Stimulated activated naive CD8-positive, alpha-beta T cell treated with anti-CD3 and anti-CD28 coated beads, Interleukin-15, Interleukin-2, amounts not matched to agents 100 ng/mL and 50 ng/mL, for 24 hours (primary cell): Measurements from ENCODE around the gene NEK6.

Source experiments
- H3K27ac Mint-ChIP-seq: one replicate; pipeline ENCODE4 v1.8.0; 2021; ENCODE audit warnings: mild to moderate bottlenecking, mixed read lengths
- H3K27me3 Mint-ChIP-seq: one replicate; pipeline ENCODE4 v1.8.0; 2021; ENCODE audit warnings: mixed read lengths
- H3K36me3 Mint-ChIP-seq: one replicate; pipeline ENCODE4 v1.8.0; 2021; ENCODE audit warnings: low read depth, mixed read lengths
- H3K4me1 Mint-ChIP-seq: one replicate; pipeline ENCODE4 v1.8.0; 2021; ENCODE audit warnings: low read depth, mixed read lengths
- H3K4me3 Mint-ChIP-seq: one replicate; pipeline ENCODE4 v1.8.0; 2021; ENCODE audit warnings: mild to moderate bottlenecking, mixed read lengths
- H3K9me3 Mint-ChIP-seq: one replicate; pipeline ENCODE4 v1.8.0; 2021; ENCODE audit warnings: mixed read lengths

NEK6 gene

DNA sequence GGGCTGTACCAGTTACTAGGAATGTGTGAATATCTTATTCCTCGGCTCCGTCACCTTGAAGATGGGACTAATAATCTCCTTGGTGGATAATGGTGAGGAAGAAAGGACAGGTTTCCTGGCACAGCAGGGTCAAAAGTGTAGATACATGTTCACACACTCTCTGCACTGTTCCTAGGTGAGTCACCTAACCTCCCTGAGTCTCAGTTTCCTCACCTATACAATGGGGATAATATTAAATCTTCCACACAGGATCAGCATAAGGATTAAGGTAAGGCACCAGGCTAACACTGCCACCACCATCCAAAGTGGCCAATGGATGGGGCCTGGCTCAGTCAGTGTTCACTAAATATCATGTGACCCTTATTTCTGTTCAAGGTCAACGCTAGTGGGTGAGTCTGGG lies 90.6 kb downstream of the NEK6 start:
- no peak overlapping the region for H3K4me3 Mint-ChIP-seq
- no peaks in the 10 kb centered on the region for H3K27me3 Mint-ChIP-seq
- H3K27ac Mint-ChIP-seq = no peak overlapping the region
- no peaks in the 10 kb centered on the region for H3K9me3 Mint-ChIP-seq
- H3K4me1 Mint-ChIP-seq = no peaks in the 10 kb centered on the region
- H3K36me3 Mint-ChIP-seq = peaks cover 45% of the 10 kb centered on the region

DNA sequence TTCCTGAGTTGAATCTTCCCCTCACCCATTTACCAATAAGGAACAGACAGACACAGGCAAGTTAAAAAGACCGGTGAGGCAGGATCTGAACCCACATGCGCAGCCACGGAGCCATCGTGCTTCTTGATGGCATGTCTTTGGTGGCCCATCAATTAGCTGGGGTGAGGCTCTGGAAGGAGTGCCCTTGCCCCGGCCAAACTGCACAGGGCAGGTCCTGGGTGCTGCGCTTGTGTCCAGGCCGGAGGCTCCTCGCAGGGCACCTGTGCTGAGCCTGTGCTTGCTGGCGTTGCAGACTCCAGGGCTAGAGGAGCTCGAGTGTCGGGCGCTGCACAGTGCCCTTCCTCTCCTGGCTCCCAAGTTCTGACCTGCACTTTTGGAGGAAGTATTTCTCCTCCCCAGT lies 91.1 kb downstream of the NEK6 start:
- H3K9me3 Mint-ChIP-seq = no peaks in the 10 kb centered on the region
- H3K4me3 Mint-ChIP-seq = no peak overlapping the region
- H3K27ac Mint-ChIP-seq = no peak overlapping the region
- H3K36me3 Mint-ChIP-seq = peaks cover 47% of the 10 kb centered on the region
- H3K27me3 Mint-ChIP-seq = no peaks in the 10 kb centered on the region
- no peaks in the 10 kb centered on the region for H3K4me1 Mint-ChIP-seq

DNA sequence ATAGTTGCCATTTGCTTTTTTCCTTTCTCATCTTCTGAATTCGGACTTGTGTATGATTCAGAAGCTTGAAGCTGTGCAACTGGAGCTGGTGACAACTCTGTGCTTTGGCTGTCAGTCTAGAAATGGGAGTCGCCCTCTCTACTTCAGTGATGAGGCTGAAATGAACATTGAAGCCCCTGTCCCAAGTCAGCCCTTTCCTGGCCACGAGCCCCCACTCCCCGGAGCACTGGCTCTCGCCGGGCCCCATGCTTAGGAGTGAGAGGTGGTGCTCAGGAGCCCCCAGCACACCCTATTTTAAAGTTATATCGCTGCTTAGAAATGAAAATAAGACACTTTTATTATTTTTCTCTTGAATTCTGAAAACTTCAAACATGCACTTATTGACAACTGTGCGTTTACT lies 91.5 kb downstream of the NEK6 start:
- H3K4me3 Mint-ChIP-seq = no peak overlapping the region
- H3K27ac Mint-ChIP-seq = no peak overlapping the region
- no peaks in the 10 kb centered on the region for H3K9me3 Mint-ChIP-seq
- peaks cover 47% of the 10 kb centered on the region for H3K36me3 Mint-ChIP-seq
- H3K27me3 Mint-ChIP-seq = no peaks in the 10 kb centered on the region
- no peaks in the 10 kb centered on the region for H3K4me1 Mint-ChIP-seq

DNA sequence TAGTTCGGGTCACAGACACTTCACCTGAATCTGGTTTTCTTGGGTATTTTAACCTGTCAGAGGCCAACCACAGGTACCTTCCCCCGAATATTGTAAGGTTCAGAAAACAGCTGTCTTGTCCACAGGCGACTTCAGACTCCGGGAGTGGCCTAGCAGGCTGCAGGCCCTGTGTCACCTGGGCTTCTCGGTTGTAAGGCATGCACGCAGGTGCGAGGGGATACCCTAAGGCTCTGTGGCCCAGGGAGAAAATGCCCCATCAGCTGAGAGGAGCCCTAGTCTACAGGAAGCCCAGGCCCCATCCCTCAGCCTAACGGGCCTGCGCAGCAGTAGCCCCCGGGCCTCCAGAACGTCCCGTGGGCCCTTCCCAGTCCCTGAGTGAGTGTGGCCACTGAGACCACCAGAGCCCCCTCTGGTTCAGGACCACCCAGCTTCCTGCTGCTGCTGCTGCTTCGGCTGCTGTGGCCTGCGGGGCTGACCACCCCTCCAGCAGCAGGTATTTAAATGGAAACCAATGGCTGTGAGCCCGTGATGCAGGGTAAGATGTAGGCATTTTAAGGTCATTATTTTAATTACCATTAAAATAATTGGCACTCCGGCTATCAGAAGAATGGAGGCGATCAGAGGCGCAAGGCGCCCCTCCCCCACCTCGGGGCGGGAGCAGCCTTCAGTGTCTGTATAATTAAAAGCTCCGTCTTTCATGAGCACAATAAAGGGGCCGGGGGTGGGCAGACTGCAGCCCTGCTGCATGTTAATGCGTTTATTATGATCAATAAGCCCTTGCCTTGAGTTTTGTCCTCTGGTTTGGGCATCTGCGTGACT lies 92.1 kb downstream of the NEK6 start:
- peaks cover 47% of the 10 kb centered on the region for H3K36me3 Mint-ChIP-seq
- no peaks in the 10 kb centered on the region for H3K4me1 Mint-ChIP-seq
- H3K27me3 Mint-ChIP-seq = no peaks in the 10 kb centered on the region
- no peak overlapping the region for H3K4me3 Mint-ChIP-seq
- H3K27ac Mint-ChIP-seq = no peak overlapping the region
- H3K9me3 Mint-ChIP-seq = no peaks in the 10 kb centered on the region

DNA sequence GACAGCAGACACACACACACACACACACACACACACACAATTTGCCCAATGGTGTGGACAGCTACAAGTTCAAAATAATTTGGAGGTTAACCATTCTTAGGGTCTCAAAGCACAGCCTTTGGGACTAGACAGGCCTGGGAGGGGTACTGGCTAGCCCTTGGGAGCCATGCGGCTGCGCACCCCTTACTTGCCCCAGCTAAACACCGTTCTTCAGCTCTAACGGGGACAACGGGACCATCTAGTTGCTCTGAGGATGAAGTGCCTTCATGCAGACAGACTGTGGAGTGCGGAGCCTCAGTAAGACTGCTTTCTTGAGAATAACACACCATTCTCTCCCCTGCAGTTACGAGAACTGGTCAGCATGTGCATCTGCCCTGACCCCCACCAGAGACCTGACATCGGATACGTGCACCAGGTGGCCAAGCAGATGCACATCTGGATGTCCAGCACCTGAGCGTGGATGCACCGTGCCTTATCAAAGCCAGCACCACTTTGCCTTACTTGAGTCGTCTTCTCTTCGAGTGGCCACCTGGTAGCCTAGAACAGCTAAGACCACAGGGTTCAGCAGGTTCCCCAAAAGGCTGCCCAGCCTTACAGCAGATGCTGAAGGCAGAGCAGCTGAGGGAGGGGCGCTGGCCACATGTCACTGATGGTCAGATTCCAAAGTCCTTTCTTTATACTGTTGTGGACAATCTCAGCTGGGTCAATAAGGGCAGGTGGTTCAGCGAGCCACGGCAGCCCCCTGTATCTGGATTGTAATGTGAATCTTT lies 92.9 kb downstream of the NEK6 start:
- H3K4me1 Mint-ChIP-seq = no peaks in the 10 kb centered on the region
- no peak overlapping the region for H3K27ac Mint-ChIP-seq
- peaks cover 41% of the 10 kb centered on the region for H3K36me3 Mint-ChIP-seq
- no peaks in the 10 kb centered on the region for H3K9me3 Mint-ChIP-seq
- no peak overlapping the region for H3K4me3 Mint-ChIP-seq
- no peaks in the 10 kb centered on the region for H3K27me3 Mint-ChIP-seq

DNA sequence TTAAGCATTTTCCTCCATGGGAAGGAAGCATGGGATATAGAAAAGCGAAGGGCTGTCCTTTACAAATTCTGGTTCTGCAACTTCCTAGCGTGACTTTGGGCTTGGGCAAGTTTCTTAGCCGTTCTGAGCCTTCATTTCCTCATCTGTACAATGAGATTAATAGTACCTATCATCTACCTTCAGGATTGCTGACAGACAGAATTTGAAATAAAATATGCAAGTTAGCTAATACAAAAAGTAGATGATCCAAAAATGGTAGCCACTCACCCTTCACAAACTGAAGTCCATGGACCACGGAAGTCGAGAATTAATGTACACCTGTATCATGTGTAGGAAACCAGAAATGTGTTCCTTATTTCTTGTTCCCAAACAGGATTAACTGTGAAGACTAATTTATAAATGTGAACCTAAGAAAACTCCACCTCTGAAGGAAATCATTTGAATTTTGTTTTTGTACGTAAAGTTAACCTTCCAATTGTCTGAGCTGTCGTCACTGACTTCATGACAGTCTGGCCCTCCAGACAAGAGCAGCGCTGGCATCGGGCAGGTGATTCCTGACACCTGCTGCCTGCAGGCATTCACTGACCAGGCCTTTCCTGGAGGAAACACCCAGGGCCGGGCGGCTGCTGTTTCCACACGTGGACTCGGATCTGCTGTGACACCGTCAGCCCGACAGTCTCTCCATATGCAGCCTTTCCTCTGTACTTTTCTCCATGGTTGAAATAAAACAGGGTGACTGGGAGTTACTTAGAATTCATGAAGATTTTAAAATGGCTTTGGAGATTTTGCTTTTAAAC lies 94.1 kb downstream of the NEK6 start:
- Mint-ChIP-seq H3K27me3 (no peaks in the 10 kb centered on the region), H3K36me3 (peaks cover 52% of the 10 kb centered on the region), H3K27ac (peak overlapping the region; percentile 32), H3K9me3 (no peaks in the 10 kb centered on the region), H3K4me1 (no peaks in the 10 kb centered on the region), H3K4me3 (no peak overlapping the region)

DNA sequence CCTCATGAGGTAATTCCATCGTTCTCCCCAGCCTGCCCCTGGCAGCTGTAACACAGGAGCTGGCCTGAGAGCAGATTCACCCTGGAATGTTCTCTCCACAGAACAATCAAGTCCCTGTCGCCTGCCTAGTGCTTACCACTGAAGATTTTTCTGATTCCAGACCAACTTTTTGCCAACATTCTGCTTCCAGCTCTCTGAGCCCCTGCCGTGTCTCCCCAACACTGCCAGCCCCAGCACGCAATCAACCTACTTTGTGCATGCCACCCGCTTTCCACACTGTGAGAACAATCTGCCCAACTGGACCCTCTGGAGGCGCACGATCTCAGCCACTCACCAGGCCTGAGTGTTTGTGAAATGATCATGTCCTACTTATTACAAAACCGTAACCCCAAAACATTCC lies 94.9 kb downstream of the NEK6 start:
- no peaks in the 10 kb centered on the region for H3K9me3 Mint-ChIP-seq
- peaks cover 57% of the 10 kb centered on the region for H3K36me3 Mint-ChIP-seq
- peaks cover 7% of the 10 kb centered on the region for H3K4me1 Mint-ChIP-seq
- no peak overlapping the region for H3K27ac Mint-ChIP-seq
- no peak overlapping the region for H3K4me3 Mint-ChIP-seq
- H3K27me3 Mint-ChIP-seq = no peaks in the 10 kb centered on the region

DNA sequence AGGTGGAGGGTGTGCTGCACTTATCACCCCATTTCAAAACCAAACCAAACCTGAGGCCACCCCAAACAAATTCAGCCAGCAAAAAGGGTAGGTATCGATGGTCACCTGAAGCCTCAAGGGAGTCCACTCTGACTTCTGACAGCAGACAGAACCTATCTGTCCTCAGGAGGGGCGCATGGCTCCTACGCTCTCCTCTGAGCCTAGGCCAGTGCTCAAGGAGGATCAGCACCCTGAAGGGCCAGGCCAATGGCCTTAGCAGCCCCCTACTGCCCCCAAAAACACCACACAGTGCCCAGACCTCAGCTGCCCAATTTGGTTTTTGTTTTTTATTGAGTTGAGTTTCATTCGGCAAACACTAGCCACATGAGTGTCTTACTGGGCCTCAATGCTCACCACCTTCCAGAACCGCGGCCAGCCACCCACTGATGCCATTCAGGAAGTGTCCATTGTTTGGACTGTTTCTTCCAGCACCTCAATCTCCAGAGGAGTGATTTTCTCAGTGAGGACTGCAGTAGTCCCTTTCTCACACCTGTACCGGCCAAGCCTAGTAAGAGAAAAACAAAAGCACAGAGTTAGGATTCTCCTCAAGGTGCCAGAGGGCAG lies 95.5 kb downstream of the NEK6 start:
- H3K27me3 Mint-ChIP-seq = no peaks in the 10 kb centered on the region
- peaks cover 54% of the 10 kb centered on the region for H3K36me3 Mint-ChIP-seq
- peak overlapping the region; percentile 8 for H3K27ac Mint-ChIP-seq
- H3K4me3 Mint-ChIP-seq = no peak overlapping the region
- peaks cover 13% of the 10 kb centered on the region for H3K4me1 Mint-ChIP-seq
- no peaks in the 10 kb centered on the region for H3K9me3 Mint-ChIP-seq

DNA sequence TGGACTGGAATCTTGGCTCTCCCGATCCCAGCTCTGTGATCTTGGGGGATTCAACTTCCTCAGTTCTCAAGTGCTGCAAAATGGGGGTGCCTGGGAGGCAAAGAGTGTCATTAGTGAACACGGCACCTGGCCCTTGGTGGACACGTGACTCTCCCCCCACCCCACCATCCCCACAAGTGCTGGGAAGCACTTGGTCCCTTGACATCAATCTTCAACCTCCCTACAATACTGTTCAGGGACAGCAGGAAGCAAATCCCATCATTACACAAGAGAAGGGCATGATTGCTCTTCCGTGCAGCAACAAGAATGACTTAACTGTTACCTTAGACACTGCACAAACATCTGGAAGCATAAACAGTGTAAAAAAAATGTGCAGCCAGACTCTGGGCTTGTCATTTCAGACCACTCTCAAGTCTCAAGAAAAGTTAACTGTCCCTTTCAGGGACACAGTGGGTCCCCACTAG lies 96.1 kb downstream of the NEK6 start:
- H3K4me1 Mint-ChIP-seq = peaks cover 19% of the 10 kb centered on the region
- H3K27ac Mint-ChIP-seq = peak overlapping the region; percentile 22
- H3K36me3 Mint-ChIP-seq = peaks cover 49% of the 10 kb centered on the region
- H3K4me3 Mint-ChIP-seq = no peak overlapping the region
- H3K9me3 Mint-ChIP-seq = no peaks in the 10 kb centered on the region
- H3K27me3 Mint-ChIP-seq = no peaks in the 10 kb centered on the region

DNA sequence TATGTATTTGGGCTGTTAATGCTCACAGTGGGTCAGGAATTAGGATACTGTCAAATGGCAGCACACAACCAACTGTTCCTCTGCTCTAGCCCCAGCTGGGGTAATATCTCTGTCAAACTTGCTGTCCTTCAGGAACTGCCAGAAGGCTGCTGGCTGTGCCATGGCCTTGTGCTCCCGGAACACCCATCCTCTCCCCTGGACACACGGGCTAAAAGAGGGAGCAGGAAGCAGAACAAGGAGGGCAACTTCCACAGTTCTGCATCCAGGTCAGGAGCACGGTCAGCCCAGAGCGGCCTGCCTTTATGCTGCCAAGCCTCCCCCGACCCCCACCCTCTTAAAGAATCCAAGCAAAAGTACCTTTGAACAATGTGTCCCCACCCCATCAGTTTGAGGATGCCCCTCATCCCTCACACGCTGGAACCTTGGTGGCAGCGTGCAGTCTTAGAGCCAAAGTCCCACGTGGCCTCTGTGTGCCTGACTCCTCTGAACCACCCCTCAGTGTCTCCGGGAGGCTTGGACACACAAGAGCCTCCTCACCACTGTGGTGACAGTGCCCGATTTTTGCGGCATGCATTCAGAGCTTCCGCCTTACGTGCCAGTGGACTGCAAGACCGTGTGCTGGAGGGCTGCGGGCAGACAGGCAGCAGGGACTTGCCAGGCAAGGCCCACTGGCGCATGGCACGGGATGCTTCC lies 96.7 kb downstream of the NEK6 start:
- H3K36me3 Mint-ChIP-seq = peaks cover 49% of the 10 kb centered on the region
- H3K4me1 Mint-ChIP-seq = peaks cover 23% of the 10 kb centered on the region
- H3K27me3 Mint-ChIP-seq = no peaks in the 10 kb centered on the region
- H3K27ac Mint-ChIP-seq = peak overlapping the region; percentile 31
- no peak overlapping the region for H3K4me3 Mint-ChIP-seq
- no peaks in the 10 kb centered on the region for H3K9me3 Mint-ChIP-seq

DNA sequence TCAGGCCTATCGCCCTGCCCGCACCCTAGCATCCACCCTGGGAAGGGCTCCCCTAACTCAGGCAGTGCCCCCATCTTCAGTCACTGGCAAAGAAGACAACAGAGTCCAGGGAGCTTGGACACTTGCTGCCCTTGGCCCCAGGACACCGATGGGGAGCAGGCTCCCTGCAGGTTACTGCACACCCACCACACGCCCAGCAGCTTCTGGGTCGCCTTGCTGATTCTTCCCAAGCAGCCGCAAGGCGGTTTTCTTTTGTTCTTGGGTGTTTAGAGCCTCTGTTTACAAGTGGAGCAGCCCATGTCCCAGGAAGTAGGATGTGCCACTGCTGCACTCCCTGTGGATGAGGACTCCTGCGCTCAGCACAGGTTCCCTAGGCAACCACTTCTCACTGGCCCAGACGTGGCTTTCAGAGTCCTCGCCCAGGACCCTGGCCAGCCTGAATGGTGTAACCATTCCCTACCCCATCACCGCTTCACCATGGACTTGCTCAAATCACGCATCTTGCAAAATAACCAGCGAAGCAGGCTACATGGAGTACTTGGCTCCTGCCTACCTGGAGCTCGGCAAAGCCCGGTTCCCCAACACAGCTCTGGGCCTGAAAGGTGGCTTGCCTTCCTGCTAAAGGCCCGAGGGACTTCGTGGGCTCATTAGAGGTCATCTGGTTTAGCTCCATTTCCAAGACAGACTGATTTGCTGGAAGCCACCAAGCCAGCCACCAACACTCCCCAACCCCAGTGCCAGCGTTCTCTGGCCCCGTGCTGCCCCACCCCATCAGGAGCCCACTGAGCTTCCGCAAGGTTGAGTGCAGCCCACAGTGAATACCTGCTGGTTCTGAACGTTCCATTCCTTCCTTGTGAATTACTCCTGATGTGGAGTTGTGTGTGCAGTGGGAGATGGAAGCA lies 97.5 kb downstream of the NEK6 start:
- no peak overlapping the region for H3K4me3 Mint-ChIP-seq
- H3K4me1 Mint-ChIP-seq = peaks cover 28% of the 10 kb centered on the region
- H3K9me3 Mint-ChIP-seq = no peaks in the 10 kb centered on the region
- peak overlapping the region; percentile 31 for H3K27ac Mint-ChIP-seq
- H3K36me3 Mint-ChIP-seq = peaks cover 49% of the 10 kb centered on the region
- no peaks in the 10 kb centered on the region for H3K27me3 Mint-ChIP-seq

DNA sequence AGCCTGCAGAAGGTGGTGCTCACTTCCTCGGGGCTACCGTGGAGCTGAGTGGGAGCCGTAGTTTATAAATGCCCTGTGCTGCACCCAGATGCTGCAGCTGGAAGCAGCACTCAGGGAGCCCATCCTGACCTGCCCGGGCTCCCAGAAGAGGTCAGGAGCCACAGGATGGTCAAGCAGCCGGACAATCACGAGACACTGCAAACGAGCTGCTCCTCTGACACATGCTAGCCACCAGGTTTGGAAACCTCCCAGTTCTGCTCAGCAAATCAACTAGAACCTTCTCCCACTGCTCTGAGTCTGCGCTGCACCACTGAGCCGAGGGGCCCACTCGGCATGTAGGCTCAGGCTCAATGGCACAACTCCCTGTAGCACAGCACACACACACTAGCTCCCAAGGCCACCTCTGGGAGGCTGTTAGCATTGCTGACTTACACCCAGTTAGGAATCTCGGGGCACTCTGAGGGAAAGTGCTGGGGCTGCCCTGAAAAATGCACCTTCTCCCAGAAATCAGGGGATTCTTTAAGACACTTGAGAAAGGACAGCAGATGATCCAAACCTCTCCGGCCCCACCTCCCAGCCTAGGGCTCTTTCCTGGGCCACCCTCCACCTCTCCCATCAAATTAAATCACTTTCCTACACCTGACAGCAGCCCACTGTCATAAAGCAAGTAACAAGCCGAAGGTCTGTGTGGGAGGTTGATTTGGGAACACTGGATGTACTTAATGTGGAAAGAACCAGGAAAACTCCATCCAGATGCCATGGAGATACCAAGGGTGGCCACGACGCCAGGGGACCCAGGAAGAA lies 98.4 kb downstream of the NEK6 start:
- Mint-ChIP-seq H3K4me1 (peaks cover 37% of the 10 kb centered on the region), H3K36me3 (peaks cover 46% of the 10 kb centered on the region), H3K27ac (no peak overlapping the region), H3K4me3 (no peak overlapping the region), H3K9me3 (no peaks in the 10 kb centered on the region), H3K27me3 (no peaks in the 10 kb centered on the region)
